ENCODE data around the gene ZBTB7A.

ZBTB7A gene

DNA sequence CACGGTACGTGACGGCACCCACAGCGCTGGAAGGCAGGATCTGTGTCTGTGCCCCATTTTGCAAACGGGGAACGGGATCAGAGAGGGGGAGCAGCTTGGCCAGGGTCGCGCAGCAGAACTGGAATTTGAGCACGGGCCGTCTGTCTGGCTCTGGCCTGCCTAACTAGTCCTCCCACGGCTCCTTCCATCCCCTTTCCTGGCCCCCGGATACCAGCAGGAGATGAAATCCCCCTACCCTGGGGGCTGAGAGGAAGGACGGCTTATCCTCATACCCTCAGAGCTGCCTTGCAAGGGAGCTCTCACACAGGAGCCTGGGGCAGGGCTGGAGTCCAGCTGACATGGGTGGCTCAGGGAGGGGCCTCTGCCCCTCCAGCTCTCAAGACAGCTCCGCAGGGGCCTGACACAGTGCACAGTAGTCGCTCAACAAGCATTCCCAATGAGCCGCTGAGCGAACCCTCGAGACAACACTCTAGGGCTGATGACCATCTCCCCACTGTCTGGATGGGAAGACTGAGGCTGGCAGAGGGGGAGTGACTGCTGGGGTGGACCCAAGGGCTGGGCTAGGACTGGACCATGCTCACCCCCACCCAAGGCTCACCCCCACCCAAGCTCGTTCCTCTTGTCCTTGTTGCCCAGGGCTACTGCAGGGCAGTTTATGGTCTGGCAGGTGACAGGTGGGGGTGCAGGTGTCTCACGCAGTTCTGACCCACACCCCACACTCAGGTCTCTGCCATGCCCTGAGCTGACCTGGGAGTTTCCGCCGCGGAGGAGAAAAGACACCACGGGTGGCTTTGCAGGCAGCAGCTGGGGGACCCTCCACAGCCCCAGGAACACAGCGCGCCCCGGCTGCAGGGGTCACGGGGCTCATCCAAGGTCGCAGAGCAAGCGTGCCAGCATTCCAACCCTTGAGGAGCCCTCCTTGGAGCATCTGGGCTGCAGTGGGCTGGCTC is 4.0 kb downstream of the ZBTB7A start:
- no peak for DNase-seq (ENCODE audit: extremely low read depth, low read depth)
- TF ChIP-seq, protein P1, sequence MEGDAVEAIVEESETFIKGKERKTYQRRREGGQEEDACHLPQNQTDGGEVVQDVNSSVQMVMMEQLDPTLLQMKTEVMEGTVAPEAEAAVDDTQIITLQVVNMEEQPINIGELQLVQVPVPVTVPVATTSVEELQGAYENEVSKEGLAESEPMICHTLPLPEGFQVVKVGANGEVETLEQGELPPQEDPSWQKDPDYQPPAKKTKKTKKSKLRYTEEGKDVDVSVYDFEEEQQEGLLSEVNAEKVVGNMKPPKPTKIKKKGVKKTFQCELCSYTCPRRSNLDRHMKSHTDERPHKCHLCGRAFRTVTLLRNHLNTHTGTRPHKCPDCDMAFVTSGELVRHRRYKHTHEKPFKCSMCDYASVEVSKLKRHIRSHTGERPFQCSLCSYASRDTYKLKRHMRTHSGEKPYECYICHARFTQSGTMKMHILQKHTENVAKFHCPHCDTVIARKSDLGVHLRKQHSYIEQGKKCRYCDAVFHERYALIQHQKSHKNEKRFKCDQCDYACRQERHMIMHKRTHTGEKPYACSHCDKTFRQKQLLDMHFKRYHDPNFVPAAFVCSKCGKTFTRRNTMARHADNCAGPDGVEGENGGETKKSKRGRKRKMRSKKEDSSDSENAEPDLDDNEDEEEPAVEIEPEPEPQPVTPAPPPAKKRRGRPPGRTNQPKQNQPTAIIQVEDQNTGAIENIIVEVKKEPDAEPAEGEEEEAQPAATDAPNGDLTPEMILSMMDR (IDR thresholded peaks at IDR 0.05; ENCODE audit: low read depth, low read length), result no peak

DNA sequence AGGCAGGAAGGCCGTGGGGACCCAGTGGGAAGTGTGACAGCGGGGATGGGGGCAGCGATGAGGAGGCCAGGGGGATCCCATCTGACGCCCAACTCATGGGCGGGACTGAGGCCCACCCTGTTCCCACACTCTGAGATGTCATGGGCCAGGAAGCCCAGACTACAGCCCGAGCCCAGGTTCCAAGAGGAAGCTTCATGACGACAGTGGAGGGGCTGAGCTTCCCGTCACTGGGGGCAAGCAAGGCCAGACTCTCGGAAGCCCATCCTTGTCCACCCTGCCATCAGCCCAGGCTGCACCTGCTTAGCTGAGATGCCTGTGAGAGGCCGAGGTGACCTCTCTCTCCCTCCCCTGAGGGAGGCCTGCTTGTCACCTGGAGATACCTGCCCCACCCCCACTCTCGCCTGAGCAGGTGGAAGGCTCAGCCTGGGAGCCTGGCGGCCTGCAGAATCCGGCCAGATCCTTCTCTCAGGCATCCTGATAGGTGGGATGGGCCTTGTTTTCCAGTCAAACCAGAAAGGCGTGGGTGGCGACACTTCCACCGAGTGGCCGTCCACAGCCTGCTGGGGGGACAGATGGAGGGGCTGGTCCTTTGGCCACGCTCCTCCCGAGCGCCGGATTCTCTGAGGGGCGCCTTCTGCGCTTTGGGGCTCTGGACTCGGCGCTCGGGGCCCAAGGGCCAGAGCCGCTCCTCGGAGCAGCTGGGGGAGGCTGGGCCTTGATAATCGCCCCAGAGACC is 4.8 kb downstream of the ZBTB7A start:
- DNase-seq (ENCODE audit: extremely low read depth, low read depth), result no peak
- TF ChIP-seq, protein P1 (IDR thresholded peaks at IDR 0.05; ENCODE audit: low read depth, low read length), result no peak

DNA sequence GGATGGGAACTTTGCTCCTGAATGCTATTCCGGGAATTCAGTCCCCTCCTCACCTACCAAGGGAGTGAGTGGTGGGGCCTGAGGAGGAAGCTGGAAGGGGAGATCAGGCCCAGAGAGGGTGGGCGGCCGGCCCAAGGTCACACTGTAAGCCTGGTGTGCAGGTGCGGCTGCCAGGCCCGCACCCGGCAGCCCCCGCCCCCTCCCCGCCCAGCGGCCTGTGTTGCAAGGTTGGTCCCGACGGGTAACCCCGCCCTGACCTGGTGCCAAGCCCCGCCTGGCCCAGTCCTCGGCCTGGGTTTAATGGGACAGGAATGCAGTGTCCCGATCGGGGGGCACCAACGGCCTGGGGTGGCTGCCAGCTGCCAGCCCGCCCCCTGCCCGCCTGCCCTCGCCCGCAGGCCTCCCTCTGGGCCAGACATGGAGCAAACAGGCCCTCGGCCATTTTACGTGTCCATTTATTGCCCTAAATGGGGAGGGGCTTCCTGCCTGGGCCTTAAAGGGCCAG is 5.5 kb downstream of the ZBTB7A start:
- TF ChIP-seq, protein P1 (IDR thresholded peaks at IDR 0.05; ENCODE audit: low read depth, low read length), result no peak
- DNase-seq (ENCODE audit: extremely low read depth, low read depth), result no peak

DNA sequence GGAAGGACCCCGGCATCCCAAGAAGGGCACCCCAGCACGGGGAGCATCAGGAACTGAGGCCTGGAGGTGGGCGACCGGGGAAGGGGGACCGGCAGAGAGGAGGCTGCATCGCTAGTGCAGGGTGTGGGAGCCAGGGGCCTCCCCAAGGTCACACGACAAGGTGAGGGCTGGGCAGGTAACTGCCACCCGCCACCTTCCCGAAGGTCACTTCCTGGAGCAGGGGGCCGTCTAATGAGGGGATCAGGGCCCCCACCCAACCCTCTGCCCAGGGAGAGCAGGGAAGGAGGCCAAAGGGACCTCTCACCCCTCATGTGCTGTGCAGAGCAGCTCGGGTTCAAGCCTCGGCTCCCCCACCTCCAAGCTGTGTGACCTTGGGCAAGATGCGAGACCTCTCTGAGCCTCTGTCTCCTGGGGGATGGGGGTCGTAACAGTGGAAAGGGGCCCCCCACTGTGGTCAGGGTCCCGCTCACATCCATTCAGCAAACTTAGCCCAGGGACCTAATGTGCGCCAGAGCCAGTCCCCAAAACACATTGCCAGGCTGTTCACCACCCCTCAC is 6.0 kb downstream of the ZBTB7A start:
- TF ChIP-seq, protein P1 (IDR thresholded peaks at IDR 0.05; ENCODE audit: low read depth, low read length), result no peak
- no peak for DNase-seq (ENCODE audit: extremely low read depth, low read depth)

DNA sequence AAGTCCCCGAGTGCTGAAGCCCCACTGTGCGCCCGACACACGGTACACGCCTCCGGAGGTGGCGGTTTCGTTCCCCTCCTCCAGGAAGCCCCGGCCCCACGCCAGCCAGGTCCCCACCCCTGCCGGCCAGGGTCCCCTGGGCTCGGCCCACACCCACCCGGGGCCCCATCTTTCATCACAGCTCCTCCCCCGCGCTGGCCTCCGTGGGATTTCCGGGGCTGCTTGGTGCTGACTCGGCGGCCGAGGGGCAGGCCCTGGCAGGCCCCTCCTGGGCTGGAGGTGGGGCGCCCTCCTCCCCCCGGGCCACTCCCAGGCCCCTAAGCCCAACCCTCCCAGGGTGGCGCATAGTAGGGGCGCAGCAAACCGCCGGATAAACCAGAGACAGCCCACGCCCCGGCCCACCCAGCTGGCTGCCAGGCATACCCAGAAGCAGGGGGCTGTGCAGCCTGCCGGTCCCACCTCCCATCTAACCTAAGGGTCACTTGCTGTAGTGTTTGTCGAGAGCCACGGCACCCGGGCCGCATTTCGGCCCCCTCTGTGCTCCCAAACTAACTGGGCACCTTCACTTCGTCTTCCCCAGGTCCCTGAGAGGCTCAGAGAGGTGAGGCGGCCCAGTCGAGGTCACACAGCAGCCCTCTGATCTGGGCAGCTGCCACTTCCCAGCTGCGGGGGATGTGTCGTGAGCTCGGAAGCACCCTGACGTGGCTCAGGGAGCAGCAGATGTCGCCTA is 6.6 kb downstream of the ZBTB7A start:
- TF ChIP-seq, protein P1 (IDR thresholded peaks at IDR 0.05; ENCODE audit: low read depth, low read length), result no peak
- no peak for DNase-seq (ENCODE audit: extremely low read depth, low read depth)

DNA sequence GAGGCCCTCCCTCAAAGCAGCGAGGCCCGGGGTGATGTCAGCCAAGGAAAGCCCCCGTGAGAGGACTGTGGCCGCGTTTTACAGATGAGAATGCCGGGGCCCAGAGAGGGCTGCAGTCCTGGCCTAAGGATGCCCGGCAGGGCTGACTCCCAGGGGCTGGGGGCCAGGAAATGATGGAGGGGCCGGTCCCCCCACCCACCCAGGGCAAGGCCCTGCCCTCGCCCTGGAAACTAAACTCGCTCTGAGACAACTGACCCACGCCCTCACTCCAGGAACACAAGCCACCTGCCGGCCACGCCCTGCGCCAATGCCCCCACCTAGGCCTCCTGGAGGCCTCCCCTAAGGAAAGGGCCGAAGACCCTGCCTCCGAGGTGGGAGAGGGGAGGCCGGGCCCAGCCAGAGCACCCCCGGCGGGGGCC is 7.2 kb downstream of the ZBTB7A start:
- DNase-seq (ENCODE audit: extremely low read depth, low read depth), result no peak

More for the DNA sequence above, 7.2 kb downstream of the ZBTB7A start:
- TF ChIP-seq, protein P1 (IDR thresholded peaks at IDR 0.05; ENCODE audit: low read depth, low read length), result no peak
